HG03103 (cell line): ENCODE results near the gene C1orf87.

ENCODE experiments used
- ATAC-seq: cut with Tn5 transposase; IDR thresholded peaks from one replicate; pipeline ENCODE4 v1.9.1; 2021; ENCODE audit warnings: low read depth; ENCODE audit not compliant: unreplicated experiment

C1orf87 gene

DNA sequence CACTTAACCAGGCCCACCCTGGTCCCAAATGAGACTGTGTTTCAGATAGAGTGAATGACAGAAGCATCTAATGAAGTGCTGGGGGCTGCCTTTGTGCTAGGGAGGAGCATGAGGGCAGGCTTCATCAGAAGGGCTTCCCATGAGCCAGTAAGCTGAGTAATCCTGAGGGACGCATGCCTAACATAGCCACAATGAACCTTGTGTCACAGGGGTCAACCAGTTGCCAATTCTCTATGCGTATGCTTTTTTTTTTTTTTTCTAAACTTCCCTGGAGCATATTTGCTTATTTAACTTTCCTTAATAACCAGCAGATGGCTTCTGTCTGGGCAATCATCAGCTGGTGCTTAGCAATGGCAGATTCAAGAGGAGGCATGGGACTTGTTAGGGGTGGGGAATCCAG lies 121.5 kb downstream of the C1orf87 start:
- no peak for ATAC-seq

DNA sequence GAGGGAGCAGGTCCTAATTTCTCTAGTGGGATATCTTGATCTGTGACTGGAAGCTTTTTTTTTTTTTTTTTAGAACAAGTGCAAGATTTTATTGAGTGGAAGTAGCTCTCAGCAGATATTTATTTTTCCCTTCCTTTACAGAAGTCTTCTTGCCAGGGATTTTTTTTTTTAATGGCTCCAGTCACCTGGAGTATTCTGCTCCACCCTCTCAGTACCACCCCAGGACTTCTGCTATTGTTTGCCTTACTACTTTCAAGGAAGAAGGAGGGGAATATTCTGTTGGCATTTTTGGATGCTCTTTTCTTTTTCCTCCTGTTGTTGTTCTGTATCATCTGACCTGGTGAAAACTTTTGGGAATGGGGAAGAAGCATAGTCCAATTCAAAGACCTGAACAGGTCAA lies 123.9 kb downstream of the C1orf87 start:
- ATAC-seq, result no peak

DNA sequence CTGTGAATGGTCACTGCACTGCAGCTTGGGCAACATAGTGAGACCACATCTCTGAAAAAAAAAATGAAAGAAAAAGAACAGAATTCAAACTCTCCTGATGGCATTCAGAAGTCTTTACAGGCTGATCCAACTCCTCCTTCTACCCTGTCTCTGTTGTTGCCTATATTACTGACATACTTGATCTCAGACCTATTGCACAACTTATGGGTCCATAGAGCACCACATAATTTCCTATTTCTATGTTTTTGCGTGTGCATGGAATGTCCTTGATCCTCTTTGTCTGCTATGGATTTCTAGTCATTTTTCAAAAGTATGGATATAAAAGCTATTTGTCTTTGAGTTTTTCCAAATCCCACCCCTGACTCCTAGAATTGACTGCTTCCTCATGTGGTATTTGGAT lies 124.6 kb downstream of the C1orf87 start:
- no peak for ATAC-seq

DNA sequence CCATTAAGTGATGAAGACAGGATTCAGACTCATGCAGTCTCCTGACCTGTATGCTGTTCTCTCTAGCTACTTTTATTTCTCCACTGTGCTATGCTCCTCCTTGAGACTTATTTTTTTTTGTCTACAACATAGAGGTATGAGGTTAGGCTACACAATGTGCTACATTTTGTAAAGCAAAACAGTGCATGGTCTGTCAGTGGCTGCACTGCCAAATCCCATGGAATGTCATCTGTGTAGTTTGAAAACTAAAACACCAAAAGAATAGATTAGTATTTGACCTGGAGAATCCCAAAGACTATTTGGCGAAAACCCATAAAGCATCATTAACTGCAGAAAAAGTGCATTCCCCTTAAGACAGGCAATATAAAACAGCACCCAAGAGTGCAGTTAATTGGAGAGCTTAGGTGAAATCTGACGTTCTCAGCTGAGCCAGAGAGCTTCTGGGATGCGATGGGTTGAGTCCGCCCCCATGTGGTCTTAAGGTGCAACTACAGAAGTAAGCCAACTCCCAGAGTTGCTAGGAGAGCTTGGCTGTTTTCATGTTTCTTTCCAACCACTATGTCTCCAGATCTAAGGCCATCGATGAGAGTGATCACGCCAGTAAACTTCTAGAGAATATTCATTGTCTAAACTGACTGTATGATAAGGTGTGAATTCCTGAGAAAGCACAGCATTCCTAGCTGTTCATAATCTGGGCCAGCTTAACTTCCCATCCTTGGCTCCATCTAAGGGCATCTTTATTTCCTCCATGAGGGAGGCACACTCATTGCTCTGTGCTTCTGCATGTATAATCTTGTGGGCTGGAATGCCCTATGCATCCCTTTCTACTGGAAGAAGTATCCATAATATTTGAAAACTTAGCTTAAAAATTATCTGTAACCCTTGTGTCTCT lies 126.3 kb downstream of the C1orf87 start:
- ATAC-seq, result peak; percentile 97

DNA sequence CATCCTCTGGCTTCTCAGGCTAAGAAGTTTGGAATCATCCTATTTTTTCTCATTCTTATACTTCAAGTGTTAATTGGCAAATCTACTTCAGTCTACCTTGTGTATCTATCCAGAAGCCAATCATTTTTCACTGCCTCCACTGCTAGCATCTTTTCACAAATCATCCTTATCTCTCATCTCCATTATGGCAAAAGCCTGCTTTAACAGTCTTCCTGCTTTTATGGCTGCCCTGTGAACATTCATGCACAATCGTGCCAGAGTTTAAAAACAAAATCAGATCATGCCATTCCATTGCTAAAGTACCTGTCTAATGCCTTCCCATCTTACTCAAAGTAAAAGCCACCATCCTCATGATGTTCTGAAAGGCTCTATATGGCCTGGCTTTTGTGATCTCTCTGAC lies 127.8 kb downstream of the C1orf87 start:
- ATAC-seq, result no peak
